HepG2 (cell line): ENCODE measurements around the gene EID3. TPM values are rescaled to one million over a fixed set of nuclear protein-coding genes. Genes with fewer than 3 reads are reported as not detected.
A peak's percentile ranks its signal among the peaks of the same experiment; 100 is the strongest.

Experiments
- E2F2 ChIP-seq: sonication (generic); formaldehyde crosslinking; IDR thresholded peaks from 2 replicates; pipeline ENCODE4 v1.4.0; 2020; ENCODE audit warnings: missing genetic modification reagents, borderline replicate concordance
- KLF9 ChIP-seq: IDR thresholded peaks from 2 replicates; pipeline ENCODE4 v1.6.1; 2016; ENCODE audit warnings: low read depth
- NR2F6 ChIP-seq, 2 experiments: IDR thresholded peaks; 2 replicates each; pipeline ENCODE4 v1.6.1; 2016; ENCODE audit warnings: antibody characterized with exemption in 1 of 2, mild to moderate bottlenecking in 1 of 2
- PATZ1 ChIP-seq: sonication (generic); formaldehyde crosslinking; IDR thresholded peaks from 2 replicates; pipeline ENCODE4 v1.4.0; 2020; ENCODE audit warnings: missing genetic modification reagents
- REST ChIP-seq, 2 experiments: IDR thresholded peaks; 2 replicates each; pipeline ENCODE4 v1.6.1; 2011 to 2012; ENCODE audit warnings: low read length in 2 of 2, borderline replicate concordance in 1 of 2, low read depth in 1 of 2, mild to moderate bottlenecking in 1 of 2, moderate library complexity in 1 of 2
- RFXAP ChIP-seq: sonication (generic); formaldehyde crosslinking; IDR thresholded peaks from 2 replicates; pipeline ENCODE4 v1.4.0; 2020; ENCODE audit warnings: missing genetic modification reagents, borderline replicate concordance
- SIX1 ChIP-seq: sonication (generic); formaldehyde crosslinking; IDR thresholded peaks from 2 replicates; pipeline ENCODE4 v1.4.0; 2020; ENCODE audit warnings: missing genetic modification reagents, borderline replicate concordance
- STAT6 ChIP-seq: sonication (generic); formaldehyde crosslinking; IDR thresholded peaks from 2 replicates; pipeline ENCODE4 v1.4.0; 2020; ENCODE audit warnings: missing genetic modification reagents, mild to moderate bottlenecking, borderline replicate concordance
- SYNCRIP ChIP-seq: fragments of 200-400 bp; formaldehyde crosslinking; IDR thresholded peaks from 2 replicates; pipeline ENCODE4 v1.6.1; 2018; ENCODE audit warnings: mild to moderate bottlenecking, low read depth, low read length; ENCODE audit not compliant: insufficient read depth
- ZBTB7A ChIP-seq: sonication (generic); formaldehyde crosslinking; IDR thresholded peaks from 2 replicates; pipeline ENCODE4 v1.8.0; 2022; ENCODE audit warnings: mild to moderate bottlenecking, missing genetic modification reagents
- ZFP41 ChIP-seq: sonication (generic); formaldehyde crosslinking; IDR thresholded peaks from 2 replicates; pipeline ENCODE4 v1.4.0; 2020; ENCODE audit warnings: mild to moderate bottlenecking, missing genetic modification reagents, borderline replicate concordance
- ZFY ChIP-seq: sonication (generic); formaldehyde crosslinking; IDR thresholded peaks from 2 replicates; pipeline ENCODE4 v1.4.0; 2020; ENCODE audit warnings: missing genetic modification reagents
- ZNF225 ChIP-seq: sonication (generic); formaldehyde crosslinking; IDR thresholded peaks from 2 replicates; pipeline ENCODE4 v1.4.0; 2020; ENCODE audit warnings: mild to moderate bottlenecking, missing genetic modification reagents
- ZNF441 ChIP-seq: sonication (generic); formaldehyde crosslinking; IDR thresholded peaks from 2 replicates; pipeline ENCODE4 v1.7.0; 2021; ENCODE audit warnings: missing genetic modification reagents, borderline replicate concordance
- ZNF543 ChIP-seq: sonication (generic); formaldehyde crosslinking; IDR thresholded peaks from 2 replicates; pipeline ENCODE4 v1.4.0; 2020; ENCODE audit warnings: mild to moderate bottlenecking, missing genetic modification reagents
- ZNF883 ChIP-seq: sonication (generic); formaldehyde crosslinking; IDR thresholded peaks from 2 replicates; pipeline ENCODE4 v1.5.1; 2020; ENCODE audit warnings: mild to moderate bottlenecking, missing genetic modification reagents; ENCODE audit errors: not compliant biosample characterization
- ZSCAN21 ChIP-seq: sonication (generic); formaldehyde crosslinking; IDR thresholded peaks from 2 replicates; pipeline ENCODE4 v1.8.0; 2022; ENCODE audit warnings: mild to moderate bottlenecking, missing genetic modification reagents, moderate library complexity, borderline replicate concordance
- polyA plus RNA-seq, 8 experiments: library from polyadenylated mRNA; depleted of rRNA in 3 of 8; stranded (reverse) in 7 of 8; unstranded in 1 of 8; fragments of >200 nt; fragmentation: Illumina TruSeq in 4 of 8; extraction: Trizol in 4 of 8; gene quantifications; 2 replicates each; pipeline versions ENCODE4 v1.2.1 to v1.2.3, GENCODE V29; 2011 to 2016; ENCODE audit warnings: low read depth in 4 of 8, missing spikeins in 1 of 8, mixed read lengths in 1 of 8; ENCODE audit not compliant: insufficient read depth in 1 of 8
- total RNA-seq, 5 experiments: library from RNA; depleted of rRNA; stranded (reverse); fragments of >200 nt; fragmentation: Illumina TruSeq; extraction: Trizol; gene quantifications; 2 replicates each; pipeline ENCODE4 v1.2.3, GENCODE V29; 2016; ENCODE audit warnings: low read depth in 1 of 5

The EID3 gene
- total and polyA plus RNA-seq, 2 of the 13 experiments (the other 11 are each of a cell fraction or from before 2014, with no cell fraction given), result 0.38 to 4.5 TPM

GRCh38 chr12:104288635-104289274 lies 14.8 kb upstream of the EID3 start (continued):
- peak in 1 of 2 experiments; percentile 47; a peak in 1 of 4 replicates for TF ChIP-seq REST (IDR thresholded peaks at IDR 0.05; ENCODE audit: borderline replicate concordance in 1 of 2, low read depth in 1 of 2, low read length in 2 of 2)
- TF ChIP-seq ZFY (CRISPR knock-in tag), result peak; percentile 74
- peak; percentile 92 for TF ChIP-seq ZNF441 (CRISPR knock-in tag)
- peak; percentile 55 for TF ChIP-seq SIX1
- TF ChIP-seq NR2F6 (IDR thresholded peaks at IDR 0.05), result no peak; the same call in 1 of the 2 replicates
- peak; percentile 63 for TF ChIP-seq NR2F6 (CRISPR knock-in tag; IDR thresholded peaks at IDR 0.05)
- TF ChIP-seq ZNF883 (CRISPR knock-in tag), result peak; percentile 87
- peak; percentile 78 for TF ChIP-seq PATZ1 (CRISPR knock-in tag)
- TF ChIP-seq ZNF543, result 0 out of 2 replicates have a peak, but pooled peaks have one; percentile 42
- no peak for TF ChIP-seq ZBTB7A (CRISPR knock-in tag)
- peak; percentile 55; the same call in 1 of the 2 replicates for TF ChIP-seq ZNF225 (CRISPR knock-in tag)
- TF ChIP-seq SYNCRIP, result no peak
- peak; percentile 70 for TF ChIP-seq ZSCAN21
- TF ChIP-seq KLF9, result peak; percentile 43; the same call in 1 of the 2 replicates
- no peak for TF ChIP-seq ZFP41 (CRISPR knock-in tag)
- 0 out of 2 replicates have a peak, but pooled peaks have one; percentile 22 for TF ChIP-seq STAT6 (CRISPR knock-in tag)
- peak; percentile 82 for TF ChIP-seq RFXAP (CRISPR knock-in tag)
- TF ChIP-seq E2F2 (CRISPR knock-in tag), result peak; percentile 64; the same call in 1 of the 2 replicates
